IPS DF 6.9 (cell line): Measurements from ENCODE around the gene PTGES3L.
A peak's percentile ranks its signal among the peaks of the same experiment; 100 is the strongest.

ENCODE experiments used
- DNase-seq: peaks from one replicate; pipeline ENCODE4 v3.0.0-alpha.2; 2013; ENCODE audit warnings: low read depth, low spot score
- H3K27ac ChIP-seq: one replicate; pipeline ENCODE4 v1.5.1; 2013; ENCODE audit warnings: low read length, control low read depth
- H3K27me3 ChIP-seq: 2 replicates; pipeline ENCODE4 v1.6.1; 2013; ENCODE audit warnings: mild to moderate bottlenecking, low read length; ENCODE audit not compliant: control insufficient read depth, insufficient read depth
- H3K36me3 ChIP-seq: 2 replicates; pipeline ENCODE4 v1.6.1; 2013; ENCODE audit warnings: low read length; ENCODE audit not compliant: control insufficient read depth, insufficient read depth
- H3K4me1 ChIP-seq: 2 replicates; pipeline ENCODE4 v1.6.1; 2013; ENCODE audit warnings: low read length; ENCODE audit not compliant: control insufficient read depth, insufficient read depth
- H3K4me3 ChIP-seq: 2 replicates; pipeline ENCODE4 v1.5.1; 2013; ENCODE audit warnings: mild to moderate bottlenecking, low read length
- H3K9me3 ChIP-seq: 2 replicates; pipeline ENCODE4 v1.6.1; 2013; ENCODE audit warnings: low read length, inconsistent platforms; ENCODE audit not compliant: control insufficient read depth, insufficient read depth
- WGBS: extraction: QIAGEN DNeasy Blood & Tissue Kit; methylation state at CpG from one replicate; pipeline ENCODE4 v1.1.7; 2013; ENCODE audit warnings: mixed read lengths, missing lambda C conversion rate; ENCODE audit not compliant: insufficient read length, insufficient coverage; 5-methylcytosine and 5-hydroxymethylcytosine counted together

Gene PTGES3L

DNA sequence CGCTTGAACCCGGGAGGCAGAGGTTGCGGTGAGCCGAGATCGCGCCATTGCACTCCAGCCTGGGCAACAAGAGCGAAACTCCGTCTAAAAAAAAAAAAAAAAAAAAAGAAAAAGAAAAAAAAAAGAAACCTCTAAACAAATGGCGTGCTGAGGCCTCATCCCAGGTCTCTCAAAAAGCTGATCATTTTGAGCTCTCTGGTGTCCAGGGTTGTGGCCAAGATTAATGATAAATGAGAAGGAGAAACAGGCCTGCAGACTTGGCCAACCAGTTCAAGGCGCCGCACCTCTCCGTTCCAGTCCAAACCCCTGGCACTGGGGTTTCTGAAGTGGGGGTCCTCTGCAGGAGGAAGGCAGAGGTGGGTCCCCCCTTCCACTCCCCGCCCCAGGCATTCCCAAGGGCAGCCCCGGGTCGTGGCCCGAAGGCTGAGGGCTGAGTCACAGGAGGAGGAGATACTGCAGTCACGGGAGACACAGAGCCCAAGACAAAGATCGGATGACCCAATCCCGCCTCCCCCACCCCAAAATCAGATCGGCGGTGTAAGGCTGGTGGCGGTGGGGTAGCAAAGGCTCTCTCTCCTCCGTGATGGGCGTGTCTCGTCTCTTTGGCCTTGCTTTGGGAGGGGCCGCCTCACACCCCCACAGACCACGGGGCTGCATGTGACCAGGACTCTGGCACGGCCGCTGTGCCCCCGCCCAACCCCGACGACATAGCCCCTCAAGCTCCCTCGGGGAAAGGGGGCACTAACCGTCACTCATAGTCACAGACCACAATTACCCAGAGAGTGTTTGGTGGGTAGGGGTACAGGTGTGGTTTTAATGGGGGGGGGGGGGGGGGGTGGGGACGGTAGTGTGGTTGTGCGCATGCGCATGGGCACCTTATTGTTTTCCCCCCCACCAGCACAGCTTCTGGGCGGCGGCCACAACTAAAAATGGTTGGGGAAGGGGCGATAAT, 41.2 kb upstream of the PTGES3L start:
- Histone ChIP-seq H3K9me3 (no peaks in the 10 kb centered on the region), H3K27me3 (no peaks in the 10 kb centered on the region), H3K27ac (no peak overlapping the region), H3K36me3 (peaks cover 15% of the 10 kb centered on the region), H3K4me3 (peak overlapping the region; percentile 60), H3K4me1 (peaks cover 2% of the 10 kb centered on the region; the same call in 1 of the 2 replicates)
- no CpG with 5 or more reads among the region's 40 CpGs for WGBS
- no peak for DNase-seq

DNA sequence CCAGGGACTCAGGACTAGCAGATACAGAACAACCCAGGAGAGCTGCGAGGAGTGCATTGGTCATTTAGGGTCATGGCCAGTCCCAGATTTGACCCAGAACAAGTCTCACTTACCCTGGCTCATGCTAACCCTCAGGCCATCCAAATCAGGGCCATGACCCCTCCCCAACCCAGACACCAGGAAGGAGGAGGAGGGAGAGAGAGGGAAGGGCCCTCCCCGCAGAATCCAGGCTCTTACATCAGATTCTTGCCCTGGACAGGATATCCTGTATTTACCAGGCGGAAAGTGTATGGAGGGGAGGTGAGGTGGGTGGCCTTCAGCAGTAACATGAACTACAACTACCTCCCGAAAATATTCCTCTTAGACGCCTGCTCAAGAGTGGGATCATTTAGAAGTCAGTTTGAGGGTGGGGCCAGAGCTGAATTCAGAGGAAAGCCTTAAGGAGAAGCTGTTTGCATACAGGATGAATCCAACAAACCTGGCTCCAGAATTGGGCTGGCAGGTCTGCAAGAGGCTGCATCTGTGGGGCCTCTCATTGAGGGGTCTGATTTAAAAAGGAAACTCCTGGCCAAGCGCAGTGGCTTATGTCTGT, 40.2 kb upstream of the PTGES3L start:
- no peak overlapping the region for H3K27ac ChIP-seq
- peaks cover 4% of the 10 kb centered on the region; the same call in 1 of the 2 replicates for H3K4me1 ChIP-seq

DNA sequence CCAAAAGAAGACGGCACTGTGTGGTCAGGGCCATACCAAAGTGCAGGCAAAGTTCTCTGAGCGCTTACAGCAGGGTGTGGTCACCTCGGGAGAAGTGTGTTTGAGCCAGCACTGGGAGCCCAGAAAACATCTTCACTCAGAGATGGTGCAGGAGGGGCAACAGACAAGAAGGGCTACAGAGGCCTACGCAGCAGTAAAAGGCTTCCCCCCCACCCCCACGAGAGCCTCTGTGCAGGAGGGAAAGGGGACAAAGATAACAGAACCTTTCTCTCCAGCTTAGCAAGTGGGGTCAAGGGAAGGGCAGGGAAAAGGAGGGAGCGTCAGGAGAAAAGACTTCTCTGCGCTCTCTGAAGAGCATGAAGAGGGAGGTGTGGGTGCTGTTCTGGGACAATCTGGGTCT, 39.5 kb upstream of the PTGES3L start:
- Histone ChIP-seq H3K4me3 (no peak overlapping the region), H3K36me3 (peaks cover 27% of the 10 kb centered on the region), H3K9me3 (no peaks in the 10 kb centered on the region), H3K27ac (no peak overlapping the region), H3K4me1 (peaks cover 4% of the 10 kb centered on the region; the same call in 1 of the 2 replicates), H3K27me3 (no peaks in the 10 kb centered on the region)
- DNase-seq = no peak
- no CpG with 5 or more reads among the region's 7 CpGs for WGBS

More for the DNA sequence above, 40.2 kb upstream of the PTGES3L start:
- Histone ChIP-seq H3K4me3 (no peak overlapping the region), H3K9me3 (no peaks in the 10 kb centered on the region), H3K27me3 (no peaks in the 10 kb centered on the region), H3K36me3 (peaks cover 25% of the 10 kb centered on the region)
- WGBS = no CpG with 5 or more reads among the region's 6 CpGs
- no peak for DNase-seq

DNA sequence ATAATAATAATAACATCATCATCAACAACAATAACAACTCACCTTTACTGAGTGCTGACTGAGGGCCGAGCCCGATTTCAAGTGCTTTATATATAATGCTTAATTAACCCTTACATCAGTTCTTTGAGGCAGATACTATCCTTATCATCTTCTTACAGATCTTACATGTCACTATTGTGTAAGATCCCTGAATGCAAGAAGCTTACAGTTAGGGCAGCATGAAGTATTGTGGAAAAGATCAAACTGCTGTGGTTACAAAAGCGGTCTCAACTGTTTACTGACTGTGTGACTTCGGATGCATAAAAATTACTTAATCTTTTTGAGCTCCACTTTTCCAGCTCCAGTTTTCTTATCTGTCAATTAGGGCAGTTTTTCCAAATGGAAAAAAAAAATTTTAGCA, 39.1 kb upstream of the PTGES3L start:
- H3K9me3 ChIP-seq = no peaks in the 10 kb centered on the region
- no peak overlapping the region for H3K4me3 ChIP-seq
- WGBS = no CpG with 5 or more reads among the region's 4 CpGs
- no peaks in the 10 kb centered on the region for H3K27me3 ChIP-seq
- no peak for DNase-seq
- no peak overlapping the region for H3K27ac ChIP-seq
- H3K4me1 ChIP-seq = peaks cover 6% of the 10 kb centered on the region; the same call in 1 of the 2 replicates
- H3K36me3 ChIP-seq = peaks cover 27% of the 10 kb centered on the region

DNA sequence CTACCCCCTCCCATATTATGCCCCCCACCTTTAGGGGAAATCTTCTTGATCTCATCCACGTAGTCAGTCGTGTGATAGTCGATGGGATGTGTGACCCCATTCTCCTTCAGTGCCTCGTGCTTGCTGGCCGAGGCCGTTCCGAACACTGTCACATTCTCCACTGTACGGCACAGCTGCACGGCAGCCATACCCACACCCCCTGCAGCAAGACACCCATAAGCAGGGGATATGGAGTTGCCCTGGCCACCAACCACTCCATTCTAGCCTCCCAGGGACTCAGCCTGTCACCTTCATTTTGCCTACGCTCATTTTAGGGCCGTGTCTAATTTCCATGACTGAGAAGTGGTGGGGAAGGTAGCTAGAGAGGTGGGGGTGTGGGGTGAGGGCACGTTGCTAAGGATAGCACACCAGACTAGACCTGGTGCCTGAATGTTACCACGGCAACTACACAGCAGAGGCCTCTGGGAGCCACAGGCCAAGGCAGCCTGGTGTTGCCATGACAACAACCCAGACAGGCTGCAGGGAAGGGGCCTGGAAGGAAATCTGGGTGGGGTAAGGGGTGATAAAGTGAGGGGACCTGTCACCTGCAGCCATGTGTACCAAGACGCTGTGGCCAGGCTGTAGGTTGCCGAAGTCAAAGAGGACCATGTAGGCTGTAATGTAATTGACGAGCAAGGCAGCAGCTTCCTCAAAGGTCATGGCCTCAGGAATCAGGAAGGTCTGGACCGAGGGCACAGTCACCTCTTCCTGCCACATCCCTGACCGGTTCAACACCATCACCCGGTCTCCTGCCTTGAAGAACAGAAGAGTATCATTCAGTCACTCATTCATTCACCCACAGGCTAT, 38.4 kb upstream of the PTGES3L start:
- no peak for DNase-seq
- Histone ChIP-seq H3K4me3 (no peak overlapping the region), H3K36me3 (peaks cover 27% of the 10 kb centered on the region), H3K27me3 (no peaks in the 10 kb centered on the region), H3K4me1 (peaks cover 6% of the 10 kb centered on the region; the same call in 1 of the 2 replicates), H3K27ac (no peak overlapping the region), H3K9me3 (no peaks in the 10 kb centered on the region)
- WGBS = no CpG with 5 or more reads among the region's 19 CpGs

DNA sequence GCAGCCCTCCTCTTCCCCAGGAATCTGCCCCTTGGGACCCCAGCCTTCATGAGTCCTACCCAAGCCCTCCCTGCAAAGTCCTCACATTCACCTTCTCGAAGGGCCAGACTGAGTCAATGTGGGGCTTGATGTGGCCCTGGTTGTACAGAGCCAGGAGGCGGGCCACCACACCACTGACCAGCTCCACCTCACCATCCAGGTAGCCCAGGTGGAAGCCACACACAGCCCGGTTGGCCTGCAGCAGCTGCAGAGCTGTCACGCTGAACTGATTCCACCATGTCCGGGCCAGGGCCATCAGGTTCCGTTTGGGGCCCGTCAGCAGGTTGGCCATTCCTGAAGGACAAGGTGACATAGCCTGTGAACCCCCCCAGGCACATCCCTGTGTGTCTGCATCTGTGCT, 36.3 kb upstream of the PTGES3L start:
- DNase-seq = no peak
- H3K36me3 ChIP-seq = peaks cover 27% of the 10 kb centered on the region
- H3K4me3 ChIP-seq = no peak overlapping the region
- H3K27ac ChIP-seq = no peak overlapping the region
- peaks cover 7% of the 10 kb centered on the region; the same call in 1 of the 2 replicates for H3K4me1 ChIP-seq
- WGBS = no CpG with 5 or more reads among the region's 7 CpGs
- no peaks in the 10 kb centered on the region for H3K27me3 ChIP-seq
- no peaks in the 10 kb centered on the region for H3K9me3 ChIP-seq

DNA sequence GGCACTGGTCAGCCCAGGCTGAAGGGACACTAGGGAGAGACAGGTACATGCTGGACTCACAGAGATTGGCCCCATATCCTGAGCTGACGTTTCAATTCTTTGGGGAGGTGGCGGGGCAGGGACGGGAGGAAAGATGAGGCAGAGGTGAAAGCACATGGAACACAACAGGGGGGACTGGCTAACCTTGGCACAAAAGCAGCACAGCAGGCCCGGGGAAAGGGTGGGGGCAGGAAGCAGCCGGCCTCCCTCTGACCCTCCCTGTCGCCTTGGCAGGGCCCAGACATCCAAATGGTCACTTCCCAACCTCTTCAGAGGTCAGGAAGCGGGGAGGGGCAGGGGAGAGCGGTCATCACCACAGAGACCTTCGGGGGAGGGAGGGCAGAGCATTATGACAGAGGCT, 35.7 kb upstream of the PTGES3L start:
- DNase-seq = no peak

DNA sequence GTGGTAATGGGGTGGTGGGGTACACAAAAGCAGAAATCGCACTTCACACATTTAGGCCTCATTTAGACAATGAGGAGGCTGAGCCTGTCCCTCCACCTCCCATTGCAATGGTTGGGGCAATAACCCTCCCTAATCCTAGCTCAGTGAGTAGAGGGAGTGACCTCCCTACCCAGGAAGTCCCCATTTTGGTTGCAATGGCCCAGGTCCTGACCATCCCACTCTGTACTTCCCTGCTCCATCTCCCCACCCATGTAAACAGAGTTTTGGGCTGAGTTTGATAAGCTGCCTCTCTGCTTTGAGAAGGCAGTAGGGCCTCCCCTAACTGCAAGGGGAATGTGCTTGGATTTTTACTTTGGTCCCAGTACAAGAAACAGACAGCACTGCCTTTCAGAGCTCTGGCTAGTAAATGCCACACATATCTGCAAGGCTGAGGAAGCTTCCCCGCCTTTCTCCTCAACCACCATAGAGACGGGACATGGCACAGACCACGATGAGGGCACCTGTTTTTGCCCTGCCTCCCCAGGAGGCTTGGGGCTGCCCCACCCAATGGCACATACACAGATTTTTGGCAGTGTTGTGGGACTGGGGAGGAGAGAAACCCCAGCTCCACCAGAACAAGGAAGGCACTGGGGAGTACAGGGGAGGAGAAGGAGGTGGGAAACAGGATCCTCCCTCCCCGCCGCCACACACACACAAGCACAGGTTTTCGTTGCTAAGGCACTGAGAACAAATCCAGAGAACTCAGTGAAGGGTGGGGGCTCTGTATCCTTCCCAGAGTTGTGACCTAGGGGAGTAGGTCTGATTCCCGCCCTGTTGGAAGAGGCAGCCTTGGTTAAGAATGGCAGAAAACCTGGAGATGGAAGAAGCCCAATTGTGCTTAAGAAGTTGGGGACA, 35.0 kb upstream of the PTGES3L start:
- Histone ChIP-seq H3K9me3 (no peaks in the 10 kb centered on the region), H3K27me3 (no peaks in the 10 kb centered on the region), H3K4me1 (peaks cover 7% of the 10 kb centered on the region; the same call in 1 of the 2 replicates), H3K4me3 (no peak overlapping the region), H3K27ac (no peak overlapping the region), H3K36me3 (peaks cover 27% of the 10 kb centered on the region)
- WGBS = no CpG with 5 or more reads among the region's 8 CpGs
- no peak for DNase-seq

More for the DNA sequence above, 35.7 kb upstream of the PTGES3L start:
- Histone ChIP-seq H3K4me1 (peaks cover 7% of the 10 kb centered on the region; the same call in 1 of the 2 replicates), H3K4me3 (no peak overlapping the region), H3K9me3 (no peaks in the 10 kb centered on the region), H3K27ac (no peak overlapping the region), H3K27me3 (no peaks in the 10 kb centered on the region), H3K36me3 (peaks cover 27% of the 10 kb centered on the region)
- no CpG with 5 or more reads among the region's 9 CpGs for WGBS

DNA sequence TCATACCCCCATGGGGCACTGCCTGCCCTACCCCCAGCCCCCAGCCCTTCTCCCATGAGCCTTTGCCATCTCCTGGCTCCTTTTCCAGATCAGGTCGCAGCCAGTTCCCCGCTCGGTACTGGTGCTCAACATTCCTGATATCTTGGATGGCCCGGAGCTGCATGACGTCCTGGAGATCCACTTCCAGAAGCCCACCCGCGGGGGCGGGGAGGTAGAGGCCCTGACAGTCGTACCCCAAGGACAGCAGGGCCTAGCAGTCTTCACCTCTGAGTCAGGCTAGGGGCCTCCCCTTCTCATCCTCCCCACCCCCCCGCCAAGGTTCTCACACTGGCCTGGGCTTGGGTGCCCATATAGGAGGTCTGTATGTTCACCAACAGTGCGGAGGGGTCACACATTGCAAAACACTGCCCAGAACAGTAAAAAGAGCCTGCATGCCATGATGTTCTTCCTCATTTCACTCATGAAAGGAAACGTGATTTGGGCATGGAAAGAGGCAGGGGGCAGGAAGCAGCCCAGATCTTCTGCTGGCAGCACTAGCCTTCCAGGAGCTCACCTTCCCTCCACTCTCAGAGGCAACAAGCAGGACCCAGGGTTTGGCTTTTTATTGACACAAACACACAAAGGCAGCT, 34.3 kb upstream of the PTGES3L start:
- Histone ChIP-seq H3K36me3 (peaks cover 27% of the 10 kb centered on the region), H3K27me3 (no peaks in the 10 kb centered on the region), H3K9me3 (no peaks in the 10 kb centered on the region), H3K27ac (no peak overlapping the region), H3K4me3 (no peak overlapping the region), H3K4me1 (peaks cover 7% of the 10 kb centered on the region; the same call in 1 of the 2 replicates)
- no CpG with 5 or more reads among the region's 12 CpGs for WGBS
- no peak for DNase-seq
